SU-DHL-6 (cell line): Measurements from ENCODE around the gene COMT.

Experiments
- EZH2phosphoT487 ChIP-seq: fragments of 200-600 bp; sonication (generic), shearing (Covaris generic); conservative IDR thresholded peaks from 2 replicates; pipeline ENCODE4 v1.6.1; 2018; ENCODE audit warnings: mild to moderate bottlenecking, antibody characterized with exemption, low read length, moderate library complexity, mixed read lengths
- TF ChIP-seq, protein P1 (sequence below): fragments of 200-600 bp; sonication (generic); IDR thresholded peaks from one replicate; pipeline ENCODE4 v1.5.1; 2017; ENCODE audit warnings: antibody characterized with exemption, mild to moderate bottlenecking, low read length, moderate library complexity; ENCODE audit not compliant: insufficient read depth, poor library complexity, severe bottlenecking

DNA sequence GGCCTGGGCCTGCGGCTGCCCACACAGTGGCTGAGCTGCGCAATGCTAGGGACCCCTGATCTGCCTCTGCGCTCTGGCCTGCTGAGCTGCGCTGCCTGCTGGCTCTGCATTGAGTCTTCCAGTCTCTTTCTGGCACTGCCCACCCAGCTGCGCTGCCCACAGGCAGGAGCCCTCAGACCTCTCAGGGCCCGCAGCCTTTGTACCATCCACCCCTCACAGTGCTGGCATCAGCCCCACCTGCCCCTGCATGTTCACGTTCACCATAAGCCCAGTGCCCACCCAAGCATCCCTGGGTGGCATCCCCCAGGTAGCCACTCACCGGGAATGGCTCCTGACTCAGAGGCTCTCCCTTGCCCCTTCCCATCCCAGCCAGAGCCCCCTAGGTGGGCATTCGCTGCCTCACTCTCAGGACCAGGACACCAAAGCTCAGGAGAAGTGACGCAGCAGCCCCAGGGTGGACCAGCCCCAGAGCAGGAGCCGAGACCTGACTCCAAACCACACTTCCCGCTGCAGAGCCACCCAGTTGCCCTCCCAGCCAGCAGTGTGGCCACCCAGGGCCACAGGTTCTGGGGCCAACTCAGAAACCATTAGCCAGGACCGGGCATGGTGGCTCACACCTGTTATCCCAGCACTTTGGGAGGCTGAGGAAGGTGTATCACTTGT is 21.7 kb upstream of the COMT start:
- TF ChIP-seq, protein P1, sequence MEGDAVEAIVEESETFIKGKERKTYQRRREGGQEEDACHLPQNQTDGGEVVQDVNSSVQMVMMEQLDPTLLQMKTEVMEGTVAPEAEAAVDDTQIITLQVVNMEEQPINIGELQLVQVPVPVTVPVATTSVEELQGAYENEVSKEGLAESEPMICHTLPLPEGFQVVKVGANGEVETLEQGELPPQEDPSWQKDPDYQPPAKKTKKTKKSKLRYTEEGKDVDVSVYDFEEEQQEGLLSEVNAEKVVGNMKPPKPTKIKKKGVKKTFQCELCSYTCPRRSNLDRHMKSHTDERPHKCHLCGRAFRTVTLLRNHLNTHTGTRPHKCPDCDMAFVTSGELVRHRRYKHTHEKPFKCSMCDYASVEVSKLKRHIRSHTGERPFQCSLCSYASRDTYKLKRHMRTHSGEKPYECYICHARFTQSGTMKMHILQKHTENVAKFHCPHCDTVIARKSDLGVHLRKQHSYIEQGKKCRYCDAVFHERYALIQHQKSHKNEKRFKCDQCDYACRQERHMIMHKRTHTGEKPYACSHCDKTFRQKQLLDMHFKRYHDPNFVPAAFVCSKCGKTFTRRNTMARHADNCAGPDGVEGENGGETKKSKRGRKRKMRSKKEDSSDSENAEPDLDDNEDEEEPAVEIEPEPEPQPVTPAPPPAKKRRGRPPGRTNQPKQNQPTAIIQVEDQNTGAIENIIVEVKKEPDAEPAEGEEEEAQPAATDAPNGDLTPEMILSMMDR = no peak
- TF ChIP-seq EZH2phosphoT487 = no peak
